Spinal cord (tissue), 10 donors: ENCODE results near the gene CRAT. TPM values are rescaled to one million over a fixed set of nuclear protein-coding genes. Genes with fewer than 3 reads are reported as not detected.
"Not testable (repeated sequence)": the region's sequence is repeated elsewhere in the genome, so short reads cannot be mapped to it uniquely, and the experiment has no call there.

Experiments
- DNase-seq, 6 donors: peaks; one replicate each; pipeline versions ENCODE4 v3.0.0 to v3.0.0-alpha.2; 2013 to 2015; ENCODE audit warnings: low spot score in 6 of 6, low read depth in 4 of 6
- H3K27ac ChIP-seq: one replicate; pipeline ENCODE4 v1.5.1; 2013; ENCODE audit warnings: low read depth, low read length, control low read depth
- H3K27me3 ChIP-seq: one replicate; pipeline ENCODE4 v1.6.1; 2013; ENCODE audit warnings: low read length; ENCODE audit not compliant: control insufficient read depth, insufficient read depth
- H3K36me3 ChIP-seq: one replicate; pipeline ENCODE4 v1.6.1; 2013; ENCODE audit warnings: low read length; ENCODE audit not compliant: control insufficient read depth, insufficient read depth
- H3K4me1 ChIP-seq: one replicate; pipeline ENCODE4 v1.6.1; 2013; ENCODE audit warnings: low read length; ENCODE audit not compliant: control insufficient read depth, insufficient read depth
- H3K4me3 ChIP-seq: one replicate; pipeline ENCODE4 v1.5.1; 2013; ENCODE audit warnings: low read depth, low read length, control low read depth
- H3K9me3 ChIP-seq: one replicate; pipeline ENCODE4 v1.6.1; 2013; ENCODE audit warnings: low read length; ENCODE audit not compliant: control insufficient read depth, insufficient read depth
- WGBS: methylation state at CpG from one replicate; pipeline ENCODE4 v1.1.5; 2013; ENCODE audit warnings: missing lambda C conversion rate; ENCODE audit not compliant: insufficient coverage; 5-methylcytosine and 5-hydroxymethylcytosine counted together
- polyA plus RNA-seq, 2 donors: library from polyadenylated mRNA; unstranded; fragments of 120-200 nt; gene quantifications; one replicate each; pipeline ENCODE4 v1.2.1, GENCODE V29; 2013; ENCODE audit not compliant: insufficient read length in 2 of 2
- total RNA-seq, 2 donors: library from RNA; depleted of rRNA in 1 of 2; stranded (reverse); fragments of 120-200 nt in 1 of 2; fragments of >200 nt in 1 of 2; gene quantifications; one replicate each; pipeline versions ENCODE4 v1.2.3 to v1.2.4, GENCODE V29; 2013 to 2014
- donor health status: healthy.

The CRAT gene
- total and polyA plus RNA-seq, 4 donors: 27.1 to 68.7 (median 48.3) TPM

DNA sequence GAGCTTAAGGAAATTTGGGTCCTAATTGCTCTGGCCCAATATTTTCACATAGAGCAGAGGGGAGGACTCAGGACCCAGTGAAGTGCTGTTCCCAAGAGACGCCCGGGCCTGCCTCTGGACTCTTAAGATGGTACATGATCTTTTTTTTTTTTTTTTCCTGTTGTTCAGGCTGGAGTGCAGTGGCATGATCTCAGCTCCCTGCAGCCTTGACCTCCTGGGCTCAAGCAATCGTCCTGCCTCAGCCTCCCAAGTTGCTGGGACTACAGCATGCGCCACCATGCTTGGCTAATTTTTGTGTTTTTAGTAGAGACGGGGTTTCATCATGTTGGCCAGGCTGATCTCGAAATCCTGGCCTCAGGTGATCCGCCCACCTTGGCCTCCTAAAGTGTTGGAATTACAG lies 19.7 kb upstream of the CRAT start:
- DNase-seq, H3K27ac ChIP-seq, H3K27me3 ChIP-seq, H3K4me3 ChIP-seq, H3K9me3 ChIP-seq: not testable (repeated sequence)
- Histone ChIP-seq H3K36me3 (peaks cover 61% of the 10 kb centered on the region), H3K4me1 (peaks cover 13% of the 10 kb centered on the region)
- WGBS: 92% methylated on average over 6 of the region's 7 CpGs

DNA sequence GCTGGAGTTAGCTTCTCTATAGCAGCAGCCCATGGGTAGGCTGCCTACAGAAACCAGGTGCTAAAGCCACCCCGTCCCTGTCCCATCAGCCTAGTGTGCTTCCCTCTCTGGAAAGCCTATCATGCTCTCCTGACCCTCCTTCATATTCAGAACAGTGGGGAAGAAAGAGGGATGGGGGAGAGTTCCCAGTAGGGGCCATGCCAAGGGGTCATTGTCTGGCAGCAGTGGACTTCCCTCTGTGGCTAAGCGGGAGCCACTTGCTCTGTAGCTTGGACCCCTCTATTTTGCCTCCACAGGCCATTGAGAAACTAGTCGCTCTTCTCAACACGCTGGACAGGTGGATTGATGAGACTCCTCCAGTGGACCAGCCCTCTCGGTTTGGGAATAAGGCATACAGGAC lies 18.1 kb upstream of the CRAT start:
- peaks cover 13% of the 10 kb centered on the region for H3K4me1 ChIP-seq
- 92% methylated on average over 4 of the region's 5 CpGs for WGBS
- H3K9me3 ChIP-seq: no peaks in the 10 kb centered on the region
- H3K27ac ChIP-seq: no peak overlapping the region
- peaks cover 63% of the 10 kb centered on the region for H3K36me3 ChIP-seq
- DNase-seq: no peak
- H3K27me3 ChIP-seq: no peaks in the 10 kb centered on the region
- H3K4me3 ChIP-seq: no peak overlapping the region

DNA sequence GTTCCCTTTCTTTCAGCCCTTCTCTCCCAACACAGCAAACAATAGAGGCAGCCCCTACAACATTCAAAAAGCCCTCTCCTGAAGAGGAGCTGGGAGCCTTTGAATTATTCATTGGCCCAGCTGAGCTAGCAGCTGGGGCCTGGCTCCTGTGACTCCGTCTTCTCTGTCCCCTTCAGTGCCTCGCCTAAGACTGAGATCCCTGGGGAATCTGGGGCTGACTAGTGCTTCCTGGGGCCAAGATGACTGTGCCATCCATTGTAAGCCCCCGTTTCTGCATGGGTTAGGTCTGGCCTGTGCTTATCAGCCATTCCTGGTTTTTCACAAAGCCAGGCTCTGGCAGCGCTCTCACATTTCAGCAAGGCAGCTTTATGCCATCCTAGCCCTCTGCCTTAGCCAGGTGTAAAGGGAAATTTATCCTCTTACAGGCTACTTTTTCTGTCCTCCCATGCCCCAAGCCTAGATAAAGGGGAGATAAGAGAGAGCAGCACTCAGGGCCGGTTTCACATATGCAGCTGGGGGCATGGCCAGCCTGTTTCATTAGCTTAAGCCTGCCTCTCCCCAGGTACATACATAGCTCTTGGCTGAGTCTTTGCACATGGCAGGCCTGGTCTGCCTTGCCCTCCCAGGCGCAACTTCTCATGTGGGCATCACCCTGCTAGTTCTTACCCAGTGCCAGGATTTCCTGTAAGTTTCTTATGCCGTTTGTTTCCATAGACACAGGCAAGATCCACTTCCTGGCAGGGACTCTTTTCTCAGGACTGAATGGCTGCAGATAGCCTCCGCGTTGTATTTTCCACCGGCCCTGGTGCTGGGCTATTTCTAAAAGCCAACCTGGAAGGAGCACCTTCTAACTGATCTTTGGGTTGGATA lies 16.4 kb upstream of the CRAT start:
- Histone ChIP-seq H3K27me3 (no peaks in the 10 kb centered on the region), H3K27ac (peak overlapping the region; percentile 67), H3K4me3 (no peak overlapping the region), H3K4me1 (peaks cover 13% of the 10 kb centered on the region), H3K9me3 (no peaks in the 10 kb centered on the region), H3K36me3 (peaks cover 66% of the 10 kb centered on the region)
- 27% methylated on average over 10 of the region's 10 CpGs for WGBS
- DNase-seq: peak in 2 of 6 donors; percentile 71 to 81

GRCh38 chr9:129125478-129125877 lies 14.9 kb upstream of the CRAT start:
- WGBS: 98% methylated on average over 5 of the region's 8 CpGs
- H3K36me3 ChIP-seq: peaks cover 71% of the 10 kb centered on the region

GRCh38 chr9:129124506-129125069 lies 14.0 kb upstream of the CRAT start:
- no peak for DNase-seq
- Histone ChIP-seq H3K27me3 (no peaks in the 10 kb centered on the region), H3K9me3 (no peaks in the 10 kb centered on the region), H3K36me3 (peaks cover 64% of the 10 kb centered on the region), H3K27ac (no peak overlapping the region), H3K4me3 (no peak overlapping the region), H3K4me1 (peaks cover 13% of the 10 kb centered on the region)
- 75% methylated on average over 3 of the region's 3 CpGs for WGBS

More at GRCh38 chr9:129125478-129125877, 14.9 kb upstream of the CRAT start:
- Histone ChIP-seq H3K27ac (no peak overlapping the region), H3K27me3 (no peaks in the 10 kb centered on the region), H3K9me3 (no peaks in the 10 kb centered on the region), H3K4me1 (peaks cover 13% of the 10 kb centered on the region), H3K4me3 (no peak overlapping the region)
- DNase-seq: no peak

DNA sequence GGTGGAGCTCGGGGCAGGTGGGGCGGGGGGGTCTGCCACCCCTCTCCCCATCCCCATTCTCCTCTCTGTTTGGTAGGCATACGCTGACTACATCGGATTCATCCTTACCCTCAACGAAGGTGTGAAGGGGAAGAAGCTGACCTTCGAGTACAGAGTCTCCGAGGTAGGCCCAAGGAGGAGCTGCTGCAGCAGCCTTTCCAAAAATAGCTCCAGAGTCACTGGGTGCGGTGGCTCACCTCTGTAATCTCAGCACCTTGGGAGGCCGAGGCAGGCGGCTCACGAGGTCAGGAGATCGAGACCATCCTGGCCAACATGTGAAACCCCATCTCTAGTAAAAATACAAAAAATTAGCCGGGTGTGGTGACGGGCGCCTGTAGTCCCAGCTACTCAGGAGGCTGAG lies 12.4 kb upstream of the CRAT start:
- H3K27me3 ChIP-seq, H3K27ac ChIP-seq, H3K4me3 ChIP-seq, DNase-seq, H3K9me3 ChIP-seq: not testable (repeated sequence)
- H3K4me1 ChIP-seq: peaks cover 13% of the 10 kb centered on the region
- H3K36me3 ChIP-seq: peaks cover 56% of the 10 kb centered on the region
- 90% methylated on average over 4 of the region's 15 CpGs for WGBS

DNA sequence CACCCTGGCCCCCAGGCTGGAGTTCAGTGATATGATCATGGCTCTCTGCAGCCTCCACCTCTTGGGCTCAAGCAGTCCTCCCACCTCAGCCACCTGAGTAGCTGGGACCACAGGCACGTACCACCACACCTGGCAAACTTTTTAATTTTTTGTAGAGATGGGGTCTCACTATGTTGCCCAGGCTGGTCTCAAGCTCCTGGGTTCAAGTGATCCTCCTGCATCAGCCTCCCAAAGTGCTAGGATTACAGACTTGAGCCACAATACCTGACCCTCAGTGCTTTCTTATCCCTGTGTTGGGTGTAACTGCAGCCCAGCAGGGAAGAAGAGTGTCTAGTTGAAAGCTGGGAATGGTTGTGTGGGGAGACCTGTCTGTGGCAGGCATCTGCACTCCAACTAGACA lies 11.5 kb upstream of the CRAT start:
- no peak for DNase-seq
- peaks cover 54% of the 10 kb centered on the region for H3K36me3 ChIP-seq
- H3K9me3 ChIP-seq: no peaks in the 10 kb centered on the region
- WGBS: no CpG with 5 or more reads among the region's 1 CpG
- no peak overlapping the region for H3K27ac ChIP-seq
- H3K4me1 ChIP-seq: peaks cover 10% of the 10 kb centered on the region
- no peaks in the 10 kb centered on the region for H3K27me3 ChIP-seq
- no peak overlapping the region for H3K4me3 ChIP-seq

DNA sequence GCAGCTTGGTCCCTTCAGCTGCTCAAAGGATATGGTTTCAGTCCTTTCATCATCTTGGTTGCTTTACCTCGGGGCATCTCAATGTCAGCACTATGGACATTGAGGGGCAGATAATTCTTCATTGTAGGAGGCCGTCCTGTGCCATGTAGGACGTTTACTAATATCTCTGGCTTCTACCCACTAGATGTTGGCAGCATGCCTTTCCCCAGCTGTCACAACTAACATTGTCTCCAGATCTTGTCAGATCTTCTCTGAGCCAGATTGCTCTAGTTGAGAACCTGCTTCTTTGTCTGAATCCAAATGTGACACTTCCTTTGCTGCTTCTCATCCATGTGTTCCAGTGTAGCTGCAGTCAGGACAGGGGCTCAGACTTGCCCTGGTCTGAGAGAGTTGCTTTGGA lies 10.9 kb upstream of the CRAT start:
- Histone ChIP-seq H3K27me3 (no peaks in the 10 kb centered on the region), H3K4me1 (peaks cover 3% of the 10 kb centered on the region), H3K36me3 (peaks cover 51% of the 10 kb centered on the region), H3K9me3 (no peaks in the 10 kb centered on the region), H3K27ac (no peak overlapping the region), H3K4me3 (no peak overlapping the region)
- 58% methylated on average over 3 of the region's 3 CpGs for WGBS
- peak in 1 of 6 donors; percentile 9 for DNase-seq

GRCh38 chr9:129118799-129119198 lies 8.2 kb upstream of the CRAT start:
- Histone ChIP-seq H3K27ac (no peak overlapping the region), H3K4me3 (no peak overlapping the region), H3K27me3 (no peaks in the 10 kb centered on the region), H3K4me1 (no peaks in the 10 kb centered on the region), H3K36me3 (peaks cover 34% of the 10 kb centered on the region), H3K9me3 (no peaks in the 10 kb centered on the region)
- no peak for DNase-seq
- WGBS: 100% methylated on average over 1 of the region's 4 CpGs
